Measurements from ENCODE around the gene CADM1. TPM values are rescaled to one million over a fixed set of nuclear protein-coding genes. Genes with fewer than 3 reads are reported as not detected.

Gene CADM1
- total RNA-seq, 1 experiment from 2014 or later = 0.79 TPM

GRCh38 chr11:115545581-115546210 lies 41.5 kb upstream of the CADM1 start (continued):
- no peak for TF ChIP-seq CTCF (IDR thresholded peaks at IDR 0.05 in 2 of 3, conservative IDR thresholded peaks at IDR 0.05 in 1 of 3; ENCODE audit: borderline replicate concordance in 1 of 3, insufficient read depth in 1 of 3, low read depth in 2 of 3, low read length in 2 of 3)

GRCh38 chr11:115544422-115544948 lies 40.3 kb upstream of the CADM1 start:
- no TSS peak for BruUV-seq (replicated peaks)
- Histone ChIP-seq H3K9me3 (ENCODE audit: control insufficient read depth in 1 of 2, insufficient read depth in 1 of 2, low read depth in 1 of 2, low read length in 2 of 2) (peaks cover 4 to 10% of the 10 kb centered on the region in 2 experiments; a peak in 1 of 4 replicates), H3K9me2 (ENCODE audit: insufficient read depth) (no peaks in the 10 kb centered on the region), H3K4me2 (ENCODE audit: low read length) (no peak overlapping the region), H3K36me3 (ENCODE audit: control insufficient read depth in 1 of 2, insufficient read depth in 2 of 2, low read length in 2 of 2) (no peaks in the 10 kb centered on the region), H3K27me3 (ENCODE audit: insufficient read depth, low read length) (no peaks in the 10 kb centered on the region), H3K4me3 (replicated peaks in 1 of 2; ENCODE audit: low read depth in 1 of 2, low read length in 2 of 2) (no peak overlapping the region), H2AFZ (ENCODE audit: low read depth, low read length, poor library complexity, severe bottlenecking) (no peak overlapping the region), H3K27ac (ENCODE audit: low read depth, low read length) (no peak overlapping the region), H3K4me1 (ENCODE audit: control insufficient read depth in 1 of 2, insufficient read depth in 2 of 2, low read length in 2 of 2) (no peaks in the 10 kb centered on the region), H4K20me1 (ENCODE audit: insufficient read depth) (no peaks in the 10 kb centered on the region), H3K9ac (ENCODE audit: low read length) (no peak overlapping the region), H3K79me2 (ENCODE audit: insufficient read depth, low read length) (no peaks in the 10 kb centered on the region)
- intact Hi-C loops (cut with micrococcal nuclease) = no loop called here
- no peak for DNase-seq (ENCODE audit: low read depth, low spot score)
- no peak for TF ChIP-seq YY1 (IDR thresholded peaks at IDR 0.05; ENCODE audit: extremely low read depth, insufficient replicate concordance, low read depth, low read length)
- no peak for TF ChIP-seq SP1 (IDR thresholded peaks at IDR 0.05; ENCODE audit: low read depth)
- no peak for TF ChIP-seq CEBPB (IDR thresholded peaks at IDR 0.05; ENCODE audit: low read depth)
- no peak for TF ChIP-seq ELF1 (IDR thresholded peaks at IDR 0.05; ENCODE audit: borderline replicate concordance, low read depth)
- no peak for TF ChIP-seq CTCF (IDR thresholded peaks at IDR 0.05 in 2 of 3, conservative IDR thresholded peaks at IDR 0.05 in 1 of 3; ENCODE audit: borderline replicate concordance in 1 of 3, insufficient read depth in 1 of 3, low read depth in 2 of 3, low read length in 2 of 3)
- no peak for TF ChIP-seq RAD21 (IDR thresholded peaks at IDR 0.05; ENCODE audit: low read depth)
- TF ChIP-seq ATF3 (IDR thresholded peaks at IDR 0.05) = no peak
- TF ChIP-seq CBX3 (IDR thresholded peaks at IDR 0.05; ENCODE audit: low read depth) = no peak
- TF ChIP-seq JUND (IDR thresholded peaks at IDR 0.05) = no peak
- TF ChIP-seq SIN3A (IDR thresholded peaks at IDR 0.05; ENCODE audit: low read depth) = no peak
- TF ChIP-seq ZNF274 (IDR thresholded peaks at IDR 0.05; ENCODE audit: low read depth, low read length) = no peak
- TF ChIP-seq ZFX (IDR thresholded peaks at IDR 0.05) = no peak
- no peak for TF ChIP-seq EZH2 (IDR thresholded peaks at IDR 0.05)
- ChIA-PET CTCF (no interaction called here), POLR2A (no interaction called here), RAD21 (ENCODE audit: low non-redundant PET in 1 of 2, low total read pairs in 2 of 2, uncharacterized antibody in 2 of 2, unreplicated experiment in 2 of 2) (no interaction called here)
- ATAC-seq = no peak

Data from HCT116 (cell line).